ENCODE results near the gene APOBEC4. TPM values are rescaled to one million over a fixed set of nuclear protein-coding genes. Genes with fewer than 3 reads are reported as not detected.

APOBEC4 gene
- total RNA-seq, result not detected

GRCh38 chr1:183652547-183653461, at the start of gene APOBEC4:
TSS of gene APOBEC4 (minus strand) at chr1:183653316. CDS start at chr1:183648781, 4,535 bp downstream.

DNA sequence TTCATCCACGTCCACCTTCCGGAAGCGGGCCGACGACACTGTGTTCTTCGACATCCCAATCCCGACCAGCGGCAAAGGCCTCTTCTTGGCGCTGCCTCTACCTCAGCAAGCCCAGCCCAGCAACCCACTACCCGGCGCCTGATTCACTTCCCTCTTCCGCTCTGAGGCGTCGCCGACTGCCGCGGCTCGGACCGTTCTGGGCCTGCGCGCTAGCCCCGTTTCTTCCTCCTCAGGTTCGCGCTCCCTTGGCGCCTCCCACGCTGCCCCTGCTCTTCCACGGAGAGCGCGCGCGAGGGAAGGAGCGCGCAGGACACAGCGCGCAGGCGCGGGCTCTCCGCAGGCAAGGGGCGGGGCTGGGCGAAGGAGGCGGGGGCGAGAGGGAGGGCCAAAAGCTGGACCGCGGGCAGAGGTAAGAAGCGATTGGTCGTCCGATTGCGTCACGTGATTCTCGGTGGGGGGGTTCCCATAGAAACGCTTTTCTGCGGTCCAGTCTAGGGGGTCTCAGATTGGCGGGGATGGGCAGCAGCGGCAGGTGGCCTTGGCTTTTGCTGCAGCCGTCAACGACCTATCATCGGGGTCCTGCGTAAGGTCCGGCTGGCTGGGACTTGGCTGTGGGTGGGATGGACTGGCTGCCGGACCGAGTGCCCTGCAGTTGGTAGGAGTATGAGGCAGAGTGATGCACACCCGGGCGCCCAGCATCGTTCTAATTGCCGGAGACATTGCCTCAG, 17.3 kb downstream of the APOBEC4 start, which contains the start of gene ARPC5:
TSS of gene ARPC5 (minus strand) at position 178 of the 728 bp plus-strand sequence. CDS start at position 54, 124 bp downstream.

Other genes with a start within 250 kb of the APOBEC4 start
- gene NMNAT2, start 234.9 kb downstream of the APOBEC4 start, total RNA-seq, result under 1 TPM; 0.05 to 0.14 TPM
- gene SMG7, start 180.8 kb downstream of the APOBEC4 start, total RNA-seq, result 10 to 100 TPM; 56.9 to 60.8 TPM
- gene NCF2, start 62.9 kb downstream of the APOBEC4 start, total RNA-seq, result 10 to 100 TPM; 11.7 to 12.9 TPM
- gene ARPC5, start 17.5 kb downstream of the APOBEC4 start, total RNA-seq, result 100 to 1,000 TPM; 207 to 211 TPM
- 1 to 10 TPM; 1.5 to 1.7 TPM for gene RGL1, start 151.8 kb upstream of the APOBEC4 start, total RNA-seq